ENCODE data around the gene NRP2.

DNA sequence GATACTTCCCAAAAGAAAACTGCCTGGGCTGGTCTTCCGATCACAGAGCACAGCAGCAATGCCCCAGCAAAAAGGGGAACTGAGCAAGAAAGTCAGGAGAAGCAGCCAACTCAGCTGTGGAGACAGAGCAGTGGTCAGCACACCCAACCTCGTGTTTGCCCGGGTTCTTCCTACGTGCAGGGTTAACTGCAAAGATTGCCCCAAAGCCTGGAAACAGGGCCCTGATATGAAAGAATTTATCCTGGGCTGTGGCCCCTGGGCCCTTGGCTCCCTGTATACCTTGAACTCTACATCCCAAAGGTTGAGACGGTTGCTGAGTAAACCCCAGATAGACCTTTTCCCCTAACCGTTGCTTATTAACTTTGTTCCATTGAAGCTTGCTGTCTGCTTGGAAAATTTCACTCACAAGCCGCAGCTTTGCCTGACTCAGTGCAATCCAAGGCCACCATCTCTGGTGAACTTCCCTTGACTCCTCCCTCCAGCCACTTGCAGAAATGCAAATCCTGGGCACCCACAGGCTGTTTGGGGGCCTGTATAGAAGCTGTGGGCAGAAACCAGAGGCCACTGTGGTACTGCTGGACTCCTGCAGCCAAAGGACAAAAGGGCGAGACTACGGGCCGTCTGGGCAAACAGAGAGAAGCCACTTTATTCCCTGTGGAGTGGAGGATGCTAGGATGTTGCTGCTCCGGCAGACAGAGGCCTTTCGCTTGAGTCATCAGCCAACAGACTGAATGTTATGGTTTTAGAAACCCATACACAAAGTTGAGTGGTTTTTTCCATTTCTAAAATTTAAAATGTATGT is 18.2 kb downstream of the NRP2 start:
- no peak for TF ChIP-seq POLR2A (IDR thresholded peaks at IDR 0.05)
- TF ChIP-seq, protein P1, sequence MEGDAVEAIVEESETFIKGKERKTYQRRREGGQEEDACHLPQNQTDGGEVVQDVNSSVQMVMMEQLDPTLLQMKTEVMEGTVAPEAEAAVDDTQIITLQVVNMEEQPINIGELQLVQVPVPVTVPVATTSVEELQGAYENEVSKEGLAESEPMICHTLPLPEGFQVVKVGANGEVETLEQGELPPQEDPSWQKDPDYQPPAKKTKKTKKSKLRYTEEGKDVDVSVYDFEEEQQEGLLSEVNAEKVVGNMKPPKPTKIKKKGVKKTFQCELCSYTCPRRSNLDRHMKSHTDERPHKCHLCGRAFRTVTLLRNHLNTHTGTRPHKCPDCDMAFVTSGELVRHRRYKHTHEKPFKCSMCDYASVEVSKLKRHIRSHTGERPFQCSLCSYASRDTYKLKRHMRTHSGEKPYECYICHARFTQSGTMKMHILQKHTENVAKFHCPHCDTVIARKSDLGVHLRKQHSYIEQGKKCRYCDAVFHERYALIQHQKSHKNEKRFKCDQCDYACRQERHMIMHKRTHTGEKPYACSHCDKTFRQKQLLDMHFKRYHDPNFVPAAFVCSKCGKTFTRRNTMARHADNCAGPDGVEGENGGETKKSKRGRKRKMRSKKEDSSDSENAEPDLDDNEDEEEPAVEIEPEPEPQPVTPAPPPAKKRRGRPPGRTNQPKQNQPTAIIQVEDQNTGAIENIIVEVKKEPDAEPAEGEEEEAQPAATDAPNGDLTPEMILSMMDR (IDR thresholded peaks at IDR 0.05): no peak

Data from prostate gland (tissue), 2 donors.